CD14-positive monocyte (primary cell): ENCODE data around the gene MATCAP1. TPM values are rescaled to one million over a fixed set of nuclear protein-coding genes. Genes with fewer than 3 reads are reported as not detected.

Experiments
- DNase-seq, 3 donors: peaks; one replicate each; pipeline ENCODE4 v3.0.0-alpha.2; 2011 to 2022
- H2AFZ ChIP-seq: 2 replicates; pipeline ENCODE4 v1.6.0; 2012; ENCODE audit warnings: mild to moderate bottlenecking, low read depth, low read length, inconsistent platforms; ENCODE audit not compliant: insufficient read depth, poor library complexity, severe bottlenecking
- H3K27ac ChIP-seq, 2 donors: 1 replicate in 1 of 2; 2 replicates in 1 of 2; pipeline ENCODE4 v1.5.1; 2012 to 2013; ENCODE audit warnings: low read length in 2 of 2, control low read depth in 1 of 2, inconsistent platforms in 1 of 2, low read depth in 1 of 2, mild to moderate bottlenecking in 1 of 2
- H3K27me3 ChIP-seq, 2 donors: one replicate each; pipeline versions ENCODE4 v1.6.0 to v1.6.1; 2011 to 2013; ENCODE audit warnings: low read length in 2 of 2; ENCODE audit not compliant: control insufficient read depth in 2 of 2, insufficient read depth in 2 of 2
- H3K36me3 ChIP-seq, 2 donors: replicated peaks in 1 of 2; 1 replicate in 1 of 2; 2 replicates in 1 of 2; pipeline versions ENCODE4 v1.5.1 to v1.6.1; 2012 to 2013; ENCODE audit warnings: low read length in 2 of 2, control low read depth in 1 of 2, inconsistent platforms in 1 of 2, mild to moderate bottlenecking in 1 of 2; ENCODE audit not compliant: insufficient read depth in 2 of 2, control insufficient read depth in 1 of 2
- H3K4me1 ChIP-seq, 2 donors: 1 replicate in 1 of 2; 2 replicates in 1 of 2; pipeline versions ENCODE4 v1.5.1 to v1.6.1; 2012 to 2013; ENCODE audit warnings: low read length in 2 of 2, control low read depth in 1 of 2, inconsistent platforms in 1 of 2, mild to moderate bottlenecking in 1 of 2, moderate library complexity in 1 of 2; ENCODE audit not compliant: insufficient read depth in 2 of 2, control insufficient read depth in 1 of 2
- H3K4me2 ChIP-seq: replicated peaks from 2 replicates; pipeline ENCODE3; 2012; ENCODE audit warnings: low read length, moderate library complexity, mild to moderate bottlenecking; ENCODE audit not compliant: poor library complexity, severe bottlenecking; ENCODE audit errors: extremely low read depth
- H3K4me3 ChIP-seq, 3 experiments: fragments of 200-600 bp in 1 of 3; sonication (generic) in 1 of 3; replicated peaks in 1 of 3; 1 replicate in 2 of 3; 2 replicates in 1 of 3; pipeline ENCODE4 v1.5.1; 2011 to 2013; ENCODE audit warnings: low read length in 3 of 3, mild to moderate bottlenecking in 3 of 3, control low read depth in 2 of 3, low read depth in 2 of 3, inconsistent platforms in 1 of 3, moderate library complexity in 1 of 3
- H3K79me2 ChIP-seq: 2 replicates; pipeline ENCODE4 v1.6.0; 2012; ENCODE audit warnings: mild to moderate bottlenecking, control low read depth, inconsistent platforms, low read length, moderate library complexity; ENCODE audit not compliant: insufficient read depth
- H3K9ac ChIP-seq: 2 replicates; pipeline ENCODE4 v1.6.0; 2017; ENCODE audit warnings: low read length, mild to moderate bottlenecking; ENCODE audit not compliant: insufficient read depth, poor library complexity, severe bottlenecking
- H3K9me3 ChIP-seq, 2 donors: replicated peaks in 1 of 2; 1 replicate in 1 of 2; 2 replicates in 1 of 2; pipeline versions ENCODE4 v1.5.1 to v1.6.1; 2012 to 2013; ENCODE audit warnings: low read length in 2 of 2, control low read depth in 1 of 2; ENCODE audit not compliant: control insufficient read depth in 1 of 2, insufficient read depth in 1 of 2
- H4K20me1 ChIP-seq: 2 replicates; pipeline ENCODE4 v1.6.0; 2012; ENCODE audit warnings: mild to moderate bottlenecking, low read length, control low read depth, moderate library complexity; ENCODE audit not compliant: insufficient read depth
- H3K27ac Mint-ChIP-seq, 7 donors: one replicate each; pipeline ENCODE4 v1.8.0; 2020; ENCODE audit warnings: mild to moderate bottlenecking in 7 of 7, mixed read lengths in 7 of 7, moderate library complexity in 6 of 7, inconsistent platforms in 2 of 7
- H3K27me3 Mint-ChIP-seq, 3 donors: one replicate each; pipeline ENCODE4 v1.8.0; 2021 to 2022; ENCODE audit warnings: low read depth in 3 of 3, mild to moderate bottlenecking in 3 of 3, mixed read lengths in 3 of 3, moderate library complexity in 3 of 3, inconsistent platforms in 1 of 3
- H3K36me3 Mint-ChIP-seq, 2 donors: one replicate each; pipeline ENCODE4 v1.8.0; 2020; ENCODE audit warnings: mixed read lengths in 2 of 2, inconsistent platforms in 1 of 2, mild to moderate bottlenecking in 1 of 2
- H3K4me1 Mint-ChIP-seq: one replicate; pipeline ENCODE4 v1.8.0; 2020; ENCODE audit warnings: mild to moderate bottlenecking, mixed read lengths
- H3K4me3 Mint-ChIP-seq, 2 donors: one replicate each; pipeline ENCODE4 v1.8.0; 2020; ENCODE audit warnings: mild to moderate bottlenecking in 2 of 2, mixed read lengths in 2 of 2, moderate library complexity in 1 of 2
- H3K9me3 Mint-ChIP-seq, 7 donors: one replicate each; pipeline ENCODE4 v1.8.0; 2020 to 2022; ENCODE audit warnings: mixed read lengths in 7 of 7, mild to moderate bottlenecking in 6 of 7, moderate library complexity in 6 of 7, inconsistent platforms in 2 of 7
- CTCF ChIP-seq: fragments of 200-600 bp; IDR thresholded peaks from one replicate; pipeline ENCODE4 v1.8.0; 2022; ENCODE audit warnings: antibody characterized with exemption, mild to moderate bottlenecking
- WGBS: methylation state at CpG from one replicate; pipeline ENCODE4 v1.1.5; 2013; ENCODE audit warnings: missing lambda C conversion rate; ENCODE audit not compliant: insufficient coverage; 5-methylcytosine and 5-hydroxymethylcytosine counted together
- intact Hi-C, 2 donors: fragments of 100-400 bp; cut with micrococcal nuclease; formaldehyde crosslinking; loops; one replicate each; pipeline versions ENCODE4 v1.15.0 to v1.15.1; 2023
- polyA plus RNA-seq, 3 donors: library from polyadenylated mRNA; depleted of rRNA in 1 of 3; unstranded in 2 of 3; stranded (reverse) in 1 of 3; fragments of 300-500 nt in 2 of 3; fragments of >200 nt in 1 of 3; fragmentation: Illumina TruSeq in 2 of 3; gene quantifications; 1 replicate in 2 of 3; 2 replicates in 1 of 3; pipeline ENCODE4 v1.2.3, GENCODE V29; 2012 to 2021

Gene MATCAP1
- polyA plus RNA-seq, 3 donors = 0.58 to 43.3 (median 0.99) TPM

GRCh38 chr16:67206838-67207248 is 23.1 kb upstream of the MATCAP1 start:
- H3K4me2 ChIP-seq = no peak overlapping the region
- H2AFZ ChIP-seq = no peak overlapping the region
- H3K4me1 Mint-ChIP-seq = no peaks in the 10 kb centered on the region
- 88% methylated on average over 3 of the region's 3 CpGs for WGBS
- peaks cover 25 to 48% of the 10 kb centered on the region in 2 donors for H3K36me3 Mint-ChIP-seq
- H3K36me3 ChIP-seq = peaks cover 28 to 41% of the 10 kb centered on the region in 2 donors
- H3K79me2 ChIP-seq = no peaks in the 10 kb centered on the region
- TF ChIP-seq CTCF = no peak
- H3K9me3 Mint-ChIP-seq = peaks cover 0 to 2% (median 0%) of the 10 kb centered on the region in 7 donors
- H4K20me1 ChIP-seq = peaks cover 3% of the 10 kb centered on the region
- no peaks in the 10 kb centered on the region for H3K4me1 ChIP-seq
- no peaks in the 10 kb centered on the region for H3K9me3 ChIP-seq
- H3K4me3 Mint-ChIP-seq = no peak overlapping the region
- no peak overlapping the region for H3K27ac ChIP-seq
- intact Hi-C loops = no loop called here
- no peak for DNase-seq
- H3K4me3 ChIP-seq = no peak overlapping the region
- no peak overlapping the region for H3K9ac ChIP-seq
- peak overlapping the region in 1 of 7 donors; percentile 13 for H3K27ac Mint-ChIP-seq
- H3K27me3 Mint-ChIP-seq = peaks cover 0 to 6% (median 5%) of the 10 kb centered on the region in 3 donors
- no peaks in the 10 kb centered on the region for H3K27me3 ChIP-seq

- Histone ChIP-seq H3K4me1 (no peaks in the 10 kb centered on the region), H4K20me1 (peaks cover 3% of the 10 kb centered on the region), H3K79me2 (no peaks in the 10 kb centered on the region), H3K27ac (no peak overlapping the region), H2AFZ (no peak overlapping the region), H3K9me3 (no peaks in the 10 kb centered on the region), H3K4me2 (no peak overlapping the region), H3K27me3 (no peaks in the 10 kb centered on the region), H3K36me3 (peaks cover 33 to 47% of the 10 kb centered on the region in 2 donors), H3K4me3 (no peak overlapping the region), H3K9ac (no peak overlapping the region)
- intact Hi-C loops = no loop called here
- H3K27me3 Mint-ChIP-seq = peaks cover 0 to 6% (median 3%) of the 10 kb centered on the region in 3 donors
- peak overlapping the region in 1 of 7 donors; percentile 42 for H3K27ac Mint-ChIP-seq
- no peak overlapping the region for H3K4me3 Mint-ChIP-seq
- peaks cover 30 to 53% of the 10 kb centered on the region in 2 donors for H3K36me3 Mint-ChIP-seq
- DNase-seq = no peak
- no peak for TF ChIP-seq CTCF
- H3K4me1 Mint-ChIP-seq = no peaks in the 10 kb centered on the region
- peaks cover 0 to 2% (median 0%) of the 10 kb centered on the region in 7 donors for H3K9me3 Mint-ChIP-seq
- WGBS = over 99% methylated on average over 8 of the region's 8 CpGs
Measured at GRCh38 chr16:67206129-67206837, 22.5 kb upstream of the MATCAP1 start.
